Limb (tissue), 2 donors: Measurements from ENCODE around the gene POTEB.
"Not testable (repeated sequence)": the region's sequence is repeated elsewhere in the genome, so short reads cannot be mapped to it uniquely, and the experiment has no call there.

Experiments
- DNase-seq, 2 donors: peaks; one replicate each; pipeline ENCODE4 v3.0.0-alpha.2; 2016; ENCODE audit errors: extremely low spot score in 2 of 2

Gene POTEB

GRCh38 chr15:21877635-21878034 is at the start of gene POTEB:
Gene POTEB (minus strand): TSS chr15:21877735. CDS start chr15:21877246, 489 bp downstream.
- DNase-seq: not testable (repeated sequence)

- DNase-seq: not testable (repeated sequence)
These were observed 13.4 kb upstream of the POTEB start for GRCh38 chr15:21890955-21891354.

GRCh38 chr15:21889542-21889941 is 12.0 kb upstream of the POTEB start:
- not testable (repeated sequence) for DNase-seq

- not testable (repeated sequence) for DNase-seq
These were observed 38.7 kb downstream of the POTEB start for GRCh38 chr15:21838831-21839230.
